H9 (cell line): ENCODE data around the gene IRAK4. TPM values are rescaled to one million over a fixed set of nuclear protein-coding genes. Genes with fewer than 3 reads are reported as not detected.

Experiments
- DNase-seq: peaks from one replicate; pipeline ENCODE4 v3.0.0-alpha.2; 2017
- H2AFZ ChIP-seq: one replicate; pipeline ENCODE4 v1.6.1; 2013; ENCODE audit warnings: mild to moderate bottlenecking, low read length, control low read depth, moderate library complexity
- H2AK5ac ChIP-seq: 2 replicates; pipeline ENCODE4 v1.6.1; 2013; ENCODE audit warnings: low read length, control low read depth, mixed read lengths; ENCODE audit not compliant: insufficient read length
- H2BK120ac ChIP-seq: one replicate; pipeline ENCODE4 v1.6.1; 2013; ENCODE audit warnings: low read depth, mild to moderate bottlenecking, low read length, control low read depth, inconsistent platforms; ENCODE audit not compliant: poor library complexity, severe bottlenecking
- H2BK12ac ChIP-seq: 2 replicates; pipeline ENCODE4 v1.6.1; 2013; ENCODE audit warnings: low read length, control low read depth, mixed read lengths, low read depth; ENCODE audit not compliant: insufficient read length
- H2BK15ac ChIP-seq: 2 replicates; pipeline ENCODE4 v1.6.1; 2013; ENCODE audit warnings: low read depth, low read length, control low read depth
- H2BK20ac ChIP-seq: one replicate; pipeline ENCODE4 v1.6.1; 2013; ENCODE audit warnings: low read depth, mild to moderate bottlenecking, low read length, control low read depth, inconsistent platforms; ENCODE audit not compliant: poor library complexity, severe bottlenecking
- H2BK5ac ChIP-seq: 2 replicates; pipeline ENCODE4 v1.6.1; 2013; ENCODE audit warnings: low read length, control low read depth, mixed read lengths; ENCODE audit not compliant: insufficient read length
- H3K14ac ChIP-seq: 2 replicates; pipeline ENCODE4 v1.6.1; 2013; ENCODE audit warnings: low read length, control low read depth; ENCODE audit not compliant: insufficient read depth
- H3K18ac ChIP-seq: 2 replicates; pipeline ENCODE4 v1.6.1; 2013; ENCODE audit warnings: low read depth, mild to moderate bottlenecking, mixed read lengths, low read length, control low read depth; ENCODE audit not compliant: insufficient read length
- H3K23ac ChIP-seq: 2 replicates; pipeline ENCODE4 v1.6.1; 2013; ENCODE audit warnings: low read length, control low read depth, mixed read lengths, low read depth; ENCODE audit not compliant: insufficient read length
- H3K23me2 ChIP-seq: 2 replicates; pipeline ENCODE4 v1.6.1; 2013; ENCODE audit warnings: low read depth, mild to moderate bottlenecking, mixed read lengths, low read length, control low read depth; ENCODE audit not compliant: insufficient read length, poor library complexity, severe bottlenecking
- H3K27ac ChIP-seq: 2 replicates; pipeline ENCODE4 v1.5.1; 2013; ENCODE audit warnings: low read length, control low read depth, mixed read lengths, low read depth; ENCODE audit not compliant: insufficient read length
- H3K27me3 ChIP-seq: 2 replicates; pipeline ENCODE4 v1.6.1; 2013; ENCODE audit warnings: low read length, control low read depth, inconsistent platforms; ENCODE audit not compliant: insufficient read depth
- H3K4ac ChIP-seq: 2 replicates; pipeline ENCODE4 v1.6.1; 2013; ENCODE audit warnings: low read depth, mild to moderate bottlenecking, control low read depth, inconsistent platforms, low read length, moderate library complexity
- H3K4me1 ChIP-seq: 2 replicates; pipeline ENCODE4 v1.6.1; 2013; ENCODE audit warnings: low read length, control low read depth, inconsistent platforms; ENCODE audit not compliant: insufficient read depth
- H3K4me2 ChIP-seq: 2 replicates; pipeline ENCODE4 v1.6.1; 2013; ENCODE audit warnings: low read length, control low read depth, mixed read lengths; ENCODE audit not compliant: insufficient read length, insufficient read depth
- H3K56ac ChIP-seq: 2 replicates; pipeline ENCODE4 v1.6.1; 2013; ENCODE audit warnings: low read depth, mild to moderate bottlenecking, mixed read lengths, low read length, control low read depth; ENCODE audit not compliant: insufficient read length
- H3K79me1 ChIP-seq: 2 replicates; pipeline ENCODE4 v1.6.1; 2013; ENCODE audit warnings: low read depth, mild to moderate bottlenecking, moderate library complexity, low read length, control low read depth, inconsistent platforms; ENCODE audit not compliant: insufficient read depth, poor library complexity, severe bottlenecking
- H3K79me2 ChIP-seq: 2 replicates; pipeline ENCODE4 v1.6.1; 2013; ENCODE audit warnings: low read length, control low read depth, inconsistent platforms; ENCODE audit not compliant: insufficient read depth
- H3K9ac ChIP-seq: 2 replicates; pipeline ENCODE4 v1.6.1; 2013; ENCODE audit warnings: low read length, control low read depth, mixed read lengths; ENCODE audit not compliant: insufficient read length; ENCODE audit errors: extremely low read depth
- H3K9me3 ChIP-seq: one replicate; pipeline ENCODE4 v1.6.1; 2013; ENCODE audit warnings: low read depth, low read length, inconsistent platforms; ENCODE audit not compliant: control insufficient read depth
- H3T11ph ChIP-seq: one replicate; pipeline ENCODE4 v1.6.1; 2013; ENCODE audit warnings: mild to moderate bottlenecking, low read length, control low read depth, inconsistent platforms
- H4K20me1 ChIP-seq: one replicate; pipeline ENCODE4 v1.6.1; 2013; ENCODE audit not compliant: control insufficient read depth, insufficient read length, insufficient read depth
- H4K5ac ChIP-seq: 2 replicates; pipeline ENCODE4 v1.6.1; 2013; ENCODE audit warnings: low read depth, mild to moderate bottlenecking, mixed read lengths, low read length, control low read depth; ENCODE audit not compliant: insufficient read length
- H4K8ac ChIP-seq: replicated peaks from 2 replicates; pipeline ENCODE4 v1.6.1; 2013; ENCODE audit warnings: low read length, control low read depth, mixed read lengths, low read depth; ENCODE audit not compliant: insufficient read length
- H4K91ac ChIP-seq: 2 replicates; pipeline ENCODE4 v1.6.1; 2013; ENCODE audit warnings: low read depth, mild to moderate bottlenecking, moderate library complexity, mixed read lengths, low read length, control low read depth; ENCODE audit not compliant: insufficient read length
- H3K27ac Mint-ChIP-seq, 3 experiments: 2 replicates in 2 of 3; 3 replicates in 1 of 3; pipeline ENCODE4 v1.8.0; 2020 to 2021; ENCODE audit warnings: mixed read lengths in 3 of 3, mild to moderate bottlenecking in 1 of 3, moderate library complexity in 1 of 3
- H3K27me3 Mint-ChIP-seq: 2 replicates; pipeline ENCODE4 v1.8.0; 2021; ENCODE audit warnings: low read depth, mild to moderate bottlenecking, moderate library complexity, mixed read lengths
- H3K36me3 Mint-ChIP-seq, 3 experiments: 2 replicates in 2 of 3; 3 replicates in 1 of 3; pipeline ENCODE4 v1.8.0; 2020 to 2021; ENCODE audit warnings: low read depth in 3 of 3, mixed read lengths in 3 of 3; ENCODE audit not compliant: insufficient read depth in 1 of 3
- H3K4me1 Mint-ChIP-seq, 2 experiments: 2 replicates each; pipeline ENCODE4 v1.8.0; 2020; ENCODE audit warnings: mixed read lengths in 2 of 2
- H3K4me3 Mint-ChIP-seq, 2 experiments: 2 replicates in 1 of 2; 3 replicates in 1 of 2; pipeline ENCODE4 v1.8.0; 2020 to 2021; ENCODE audit warnings: mild to moderate bottlenecking in 2 of 2, mixed read lengths in 2 of 2, moderate library complexity in 1 of 2
- H3K9me3 Mint-ChIP-seq, 2 experiments: 2 replicates in 1 of 2; 3 replicates in 1 of 2; pipeline ENCODE4 v1.8.0; 2020; ENCODE audit warnings: mild to moderate bottlenecking in 2 of 2, mixed read lengths in 2 of 2, moderate library complexity in 1 of 2
- CTCF ChIP-seq: fragments of 200-600 bp; sonication (generic); conservative IDR thresholded peaks from 3 replicates; pipeline ENCODE4 v1.8.0; 2021; ENCODE audit warnings: antibody characterized with exemption, mild to moderate bottlenecking
- WGBS: extraction: QIAGEN DNeasy Blood & Tissue Kit; methylation state at CpG from one replicate; pipeline ENCODE4 v1.1.7; 2013; ENCODE audit warnings: missing lambda C conversion rate, low lambda C conversion rate, mixed read lengths; ENCODE audit not compliant: insufficient read length; ENCODE audit errors: extremely low coverage; 5-methylcytosine and 5-hydroxymethylcytosine counted together
- total RNA-seq: library from RNA; stranded (reverse); gene quantifications from 2 replicates; pipeline ENCODE4 v1.2.1, GENCODE V29; 2021

IRAK4 gene
- total RNA-seq, 1 experiment from 2014 or later, result 3.0 TPM

- no peak overlapping the region for H3T11ph ChIP-seq
- peaks cover 36% of the 10 kb centered on the region for H3K27me3 Mint-ChIP-seq
- no peak overlapping the region for H3K23ac ChIP-seq
- no peak overlapping the region for H3K56ac ChIP-seq
- no peak for DNase-seq
- no peaks in the 10 kb centered on the region for H3K9me3 ChIP-seq
- no peaks in the 10 kb centered on the region for H3K36me3 Mint-ChIP-seq
- H2BK15ac ChIP-seq, result no peak overlapping the region
- H3K27ac Mint-ChIP-seq, result no peak overlapping the region
- no peak overlapping the region for H3K4me2 ChIP-seq
- no peak overlapping the region for H2BK12ac ChIP-seq
- no peak overlapping the region for H2AFZ ChIP-seq
- no peaks in the 10 kb centered on the region for H4K20me1 ChIP-seq
- H4K5ac ChIP-seq, result no peak overlapping the region
- H3K27ac ChIP-seq, result no peak overlapping the region
- H3K4me1 ChIP-seq, result no peaks in the 10 kb centered on the region; the same call in 1 of the 2 replicates
- H2AK5ac ChIP-seq, result no peak overlapping the region
- no CpG with 5 or more reads among the region's 4 CpGs for WGBS
- no peak overlapping the region for H3K9ac ChIP-seq
- H3K4me3 Mint-ChIP-seq, result no peak overlapping the region
- peaks cover 6 to 13% of the 10 kb centered on the region in 2 experiments for H3K4me1 Mint-ChIP-seq
- no peaks in the 10 kb centered on the region; a peak in 1 of 5 replicates for H3K9me3 Mint-ChIP-seq
- no peak overlapping the region for H2BK120ac ChIP-seq
- no peak overlapping the region for H2BK5ac ChIP-seq
- H3K27me3 ChIP-seq, result peaks cover 4% of the 10 kb centered on the region; the same call in 1 of the 2 replicates
- H3K14ac ChIP-seq, result no peak overlapping the region
- no peak overlapping the region for H2BK20ac ChIP-seq
- no peaks in the 10 kb centered on the region for H3K79me2 ChIP-seq
- no peak overlapping the region for H4K8ac ChIP-seq
- TF ChIP-seq CTCF, result no peak
- no peaks in the 10 kb centered on the region for H3K79me1 ChIP-seq
- H3K4ac ChIP-seq, result no peak overlapping the region
- H3K23me2 ChIP-seq, result peaks cover 10% of the 10 kb centered on the region
- H4K91ac ChIP-seq, result no peak overlapping the region
- no peak overlapping the region for H3K18ac ChIP-seq
Measured at GRCh38 chr12:43832463-43833168, 73.9 kb downstream of the IRAK4 start.
